Suppressor macrophage treated with lipopolysaccharide for 1 hour (primary cell): ENCODE data around the gene RBFOX1.

Experiments
- DNase-seq, 3 donors: peaks; one replicate each; pipeline ENCODE4 v3.0.0-alpha.2; 2020 to 2022

Gene RBFOX1

DNA sequence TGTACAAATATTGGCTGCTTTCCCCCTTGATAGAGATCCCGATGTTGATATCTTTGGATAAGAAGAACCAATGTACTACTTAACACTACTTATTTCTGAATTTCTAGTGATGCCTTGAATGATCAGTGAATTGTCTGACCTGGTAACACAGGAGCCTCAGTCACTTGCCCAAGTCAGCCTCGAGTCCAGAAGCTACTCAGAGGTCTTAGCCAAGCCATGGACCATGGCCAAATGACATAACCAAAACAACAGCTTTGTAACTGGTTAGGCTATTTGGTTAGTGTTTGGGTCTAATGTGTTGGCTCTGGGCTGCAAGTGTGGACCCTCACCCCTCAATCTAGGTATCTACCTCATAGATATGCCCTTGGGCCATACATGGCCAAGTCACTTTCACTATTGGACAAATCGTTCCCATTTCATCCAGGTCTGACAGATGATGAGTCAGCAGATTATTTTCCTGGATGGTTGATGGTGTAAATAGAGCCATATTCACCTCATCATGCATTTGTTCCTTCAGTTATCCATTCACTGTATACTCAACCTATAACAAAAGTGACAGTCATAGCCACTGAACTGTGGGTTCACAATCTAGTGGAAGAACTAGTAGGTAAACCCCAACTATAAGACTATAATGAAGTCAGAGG is 3.5 kb downstream of the RBFOX1 start:
- DNase-seq, result no peak

DNA sequence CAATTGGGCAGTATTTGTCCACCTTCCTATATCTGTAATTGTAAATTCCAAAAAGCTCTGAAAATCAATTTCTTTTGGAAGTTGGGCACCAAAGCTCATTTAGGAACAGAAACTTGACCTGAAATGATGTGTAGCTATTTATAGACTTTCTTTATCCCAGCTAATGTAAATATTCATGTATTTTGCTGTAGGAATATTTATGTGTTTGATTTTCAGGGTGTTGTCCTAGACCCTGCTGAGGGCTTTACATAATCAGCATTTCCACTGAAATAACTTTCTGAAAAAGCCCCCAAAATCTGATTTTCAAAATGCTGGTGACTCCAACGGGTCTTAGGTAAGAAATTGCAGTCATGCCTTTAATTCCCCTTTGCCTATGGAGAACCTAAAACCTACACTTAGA is 4.1 kb downstream of the RBFOX1 start:
- no peak for DNase-seq

DNA sequence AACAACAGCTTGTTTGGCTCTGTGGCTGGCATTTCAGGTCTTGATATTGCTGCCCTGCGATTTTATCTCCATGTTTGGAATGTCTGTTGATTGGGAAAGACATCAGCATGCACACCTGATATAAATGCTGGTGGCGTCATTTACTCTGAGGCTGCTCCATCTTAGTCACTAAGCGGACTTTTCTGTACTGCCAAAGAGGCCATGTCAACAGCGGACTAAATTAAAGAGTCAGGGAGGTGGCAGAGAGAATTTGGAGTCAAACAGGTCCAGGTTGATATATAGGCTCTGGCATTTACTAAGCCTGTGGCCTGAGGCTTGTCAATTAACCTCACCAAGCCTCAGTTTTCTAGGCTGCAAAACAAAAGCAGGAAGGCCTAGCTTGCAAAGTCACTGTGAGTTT is 6.2 kb downstream of the RBFOX1 start:
- no peak for DNase-seq

DNA sequence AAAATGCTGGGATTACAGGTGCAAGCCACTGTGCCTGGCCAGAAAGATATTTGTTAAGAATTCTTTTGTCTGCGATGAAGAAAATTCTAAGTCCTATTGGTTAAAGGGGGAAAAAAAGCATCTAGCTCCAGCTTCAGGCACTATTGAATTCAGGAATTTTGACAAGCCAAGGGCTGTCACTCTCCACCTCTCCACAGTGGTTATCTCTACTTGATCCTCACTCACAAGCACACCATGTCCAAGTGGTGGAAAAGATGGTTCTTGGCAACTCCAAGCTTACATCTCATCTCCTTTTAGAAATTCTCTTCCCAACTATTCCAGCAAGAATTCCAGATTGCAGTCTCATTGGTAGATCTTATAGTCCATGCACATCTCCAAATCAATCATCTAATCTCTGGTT is 7.1 kb downstream of the RBFOX1 start:
- DNase-seq, result no peak

DNA sequence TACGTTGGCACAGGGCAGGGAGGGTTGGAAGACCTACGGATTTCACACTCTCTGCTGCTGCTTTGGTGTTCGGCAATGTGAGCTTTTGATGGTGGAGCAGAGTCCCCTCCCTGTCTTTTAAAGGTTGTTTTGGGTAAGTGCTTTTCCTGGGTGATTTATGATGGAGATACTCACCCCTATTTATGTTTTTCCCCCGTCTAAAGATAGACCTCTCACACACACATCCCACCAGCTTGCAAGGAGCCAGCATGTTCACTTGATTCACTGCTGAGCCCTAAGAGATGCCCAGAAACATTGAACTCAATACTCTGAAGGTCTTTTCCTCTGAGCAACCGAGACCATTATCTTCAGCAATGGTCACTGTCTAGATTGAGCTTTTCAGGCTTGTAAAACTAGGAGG is 8.3 kb downstream of the RBFOX1 start:
- DNase-seq, result no peak

DNA sequence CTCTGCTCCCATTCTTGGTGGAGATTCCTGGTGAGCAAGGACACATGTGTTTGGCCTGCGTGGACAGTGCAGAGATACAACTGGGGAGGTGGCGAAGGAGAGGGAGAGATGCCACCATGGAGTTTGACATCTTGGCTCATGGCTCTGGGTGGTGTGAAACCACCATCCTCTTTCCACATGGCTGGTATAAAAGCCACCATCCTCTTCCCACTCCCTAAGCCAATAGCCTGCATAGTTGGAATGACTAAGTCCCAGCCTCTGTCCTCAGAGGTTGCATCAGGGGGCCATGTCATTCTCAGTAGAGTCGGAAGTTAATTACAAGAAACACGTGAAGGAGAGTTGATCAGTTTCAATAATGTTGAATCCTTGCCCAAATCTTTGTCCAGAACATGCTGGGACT is 10.0 kb downstream of the RBFOX1 start:
- DNase-seq, result no peak

DNA sequence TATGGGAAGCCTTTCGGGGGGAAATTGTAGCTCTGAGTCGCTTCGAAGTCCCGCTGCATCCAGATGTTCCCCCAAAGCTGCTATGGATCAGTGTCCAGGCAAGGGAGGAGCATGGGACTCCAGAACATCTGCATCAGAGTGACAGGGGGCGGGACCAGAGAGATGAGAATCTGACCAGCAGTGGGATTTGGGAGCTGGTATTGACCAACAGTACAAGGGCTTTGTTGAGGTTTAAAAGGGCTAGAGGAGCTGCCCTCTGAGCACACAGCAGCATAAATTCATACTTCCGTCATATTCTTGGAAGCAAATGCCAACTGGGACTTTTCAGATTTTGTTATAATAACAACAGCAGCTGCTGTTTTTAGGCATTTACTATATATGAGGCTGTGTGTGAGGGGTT is 10.6 kb downstream of the RBFOX1 start:
- no peak for DNase-seq

DNA sequence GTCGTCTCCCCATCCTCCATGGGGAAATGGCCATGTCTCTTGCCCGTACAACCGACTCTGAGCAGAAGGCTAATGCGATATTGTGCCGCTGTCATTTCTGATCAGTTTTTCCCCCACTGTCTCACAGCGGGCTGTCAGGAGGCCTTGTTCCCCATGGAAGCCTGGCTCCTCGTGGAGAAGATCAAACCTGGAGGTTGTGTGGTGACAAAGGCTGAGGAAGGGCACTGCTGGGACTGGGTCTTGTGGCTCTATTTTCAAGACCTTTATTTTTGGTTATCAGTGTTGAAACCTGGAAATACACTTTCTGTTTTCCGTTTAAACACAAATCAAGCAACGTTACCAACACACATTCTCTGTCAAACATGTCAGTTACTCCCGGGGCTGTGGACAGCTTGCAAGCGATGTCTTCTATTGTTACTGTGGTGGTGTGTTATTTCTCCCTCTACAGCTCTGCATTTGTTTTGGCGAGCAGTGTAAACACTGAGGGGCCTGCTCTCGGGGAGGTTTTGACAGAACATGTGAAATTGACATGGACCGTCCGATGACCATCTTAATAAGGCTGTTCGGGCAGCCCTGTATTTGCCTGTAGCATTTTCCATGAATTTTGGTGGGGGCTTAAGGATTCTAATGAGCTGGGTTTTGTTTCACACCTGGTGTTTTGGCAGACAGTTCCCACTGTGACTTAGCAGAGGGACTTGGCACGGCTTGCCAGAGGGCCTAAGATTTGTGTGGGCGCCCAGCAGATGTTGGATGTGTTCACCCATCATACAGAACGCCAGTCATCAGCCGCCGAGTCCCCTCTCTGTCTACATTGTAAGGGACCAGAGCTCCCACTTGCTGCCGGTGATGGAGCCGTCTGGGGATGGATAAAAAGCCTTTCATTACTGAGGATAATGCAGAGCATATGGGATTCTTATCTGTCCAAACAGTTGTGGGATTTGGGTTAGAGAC is 12.5 kb downstream of the RBFOX1 start:
- no peak for DNase-seq

DNA sequence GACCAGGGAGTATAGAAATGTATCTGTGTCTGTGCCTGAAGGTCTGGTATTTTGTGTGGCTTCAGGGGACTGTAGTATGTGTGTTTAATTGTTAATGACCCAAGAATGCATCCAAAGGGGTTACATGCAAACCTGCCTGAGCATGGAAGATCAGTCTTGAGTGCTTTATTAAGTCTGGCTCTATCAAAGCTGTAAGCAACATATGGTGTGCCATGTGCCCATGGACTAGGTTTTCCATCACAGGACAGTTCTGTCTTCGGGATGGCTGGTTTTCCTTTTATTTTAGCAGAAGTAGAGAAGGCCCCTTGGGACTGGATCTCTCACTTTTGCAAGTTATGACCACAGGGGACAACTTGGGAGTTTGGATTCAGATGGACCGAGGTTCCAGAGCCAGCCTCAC is 18.2 kb downstream of the RBFOX1 start:
- DNase-seq, result no peak

DNA sequence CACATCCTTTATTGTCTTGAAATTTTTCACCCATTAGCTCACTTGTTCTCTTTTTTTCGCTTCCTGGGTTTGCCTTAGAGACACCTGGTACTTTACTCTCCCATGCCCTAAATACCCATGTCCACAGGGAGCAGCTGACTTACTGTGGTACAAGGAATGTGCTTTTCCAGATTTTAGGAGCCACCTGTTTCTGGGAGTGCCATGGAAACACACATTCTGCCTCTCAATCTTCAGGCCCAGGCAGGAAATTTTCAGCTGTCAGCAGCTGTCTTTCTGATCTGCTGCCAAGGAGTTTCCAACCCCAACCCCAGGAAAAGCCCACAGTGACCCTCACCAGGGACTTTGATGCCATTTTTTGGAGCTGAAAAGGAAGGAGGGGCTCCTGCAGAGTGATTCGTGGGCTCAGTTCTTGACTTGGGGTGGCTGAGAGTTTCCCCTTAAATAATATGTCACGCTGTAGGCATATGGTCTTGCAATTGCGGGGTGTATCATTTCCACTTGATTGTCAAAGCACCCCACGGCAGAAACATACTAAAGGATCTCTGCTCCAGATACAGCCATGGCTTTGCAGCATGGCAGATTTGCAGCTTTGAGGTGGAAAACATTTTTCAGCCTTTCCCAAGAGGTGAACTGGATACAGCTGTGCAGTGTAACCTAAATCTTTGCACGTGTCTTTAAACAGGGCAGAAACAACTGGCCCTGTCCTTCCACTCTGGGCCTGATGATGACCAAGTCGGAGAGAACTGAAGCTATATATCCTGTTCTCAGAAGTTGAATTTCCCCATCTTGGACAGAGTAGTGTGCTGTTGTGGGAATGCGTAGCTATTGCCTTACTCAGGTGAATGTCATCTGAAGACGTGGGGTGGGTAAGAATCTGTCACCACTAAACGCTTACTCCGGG is 19.2 kb downstream of the RBFOX1 start:
- DNase-seq, result no peak

DNA sequence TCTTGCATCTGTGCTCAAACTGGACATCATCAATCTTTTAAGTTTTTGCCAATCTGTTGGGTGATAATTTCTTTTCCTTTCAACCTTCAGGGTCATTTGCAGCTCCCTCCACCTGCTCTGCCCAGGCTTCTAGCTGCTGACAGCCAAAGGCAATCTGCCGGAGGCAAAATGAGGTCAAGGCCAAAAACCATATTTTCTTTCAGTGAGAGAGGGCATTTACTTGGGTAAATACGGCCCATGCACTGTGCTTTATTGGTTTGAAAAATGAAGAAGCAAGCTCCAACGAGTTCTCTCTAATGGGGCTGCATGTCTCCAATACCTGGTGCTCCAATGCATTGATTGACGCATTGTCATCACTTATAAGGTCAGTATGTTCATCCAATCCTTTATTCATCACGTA is 23.1 kb downstream of the RBFOX1 start:
- DNase-seq, result no peak

DNA sequence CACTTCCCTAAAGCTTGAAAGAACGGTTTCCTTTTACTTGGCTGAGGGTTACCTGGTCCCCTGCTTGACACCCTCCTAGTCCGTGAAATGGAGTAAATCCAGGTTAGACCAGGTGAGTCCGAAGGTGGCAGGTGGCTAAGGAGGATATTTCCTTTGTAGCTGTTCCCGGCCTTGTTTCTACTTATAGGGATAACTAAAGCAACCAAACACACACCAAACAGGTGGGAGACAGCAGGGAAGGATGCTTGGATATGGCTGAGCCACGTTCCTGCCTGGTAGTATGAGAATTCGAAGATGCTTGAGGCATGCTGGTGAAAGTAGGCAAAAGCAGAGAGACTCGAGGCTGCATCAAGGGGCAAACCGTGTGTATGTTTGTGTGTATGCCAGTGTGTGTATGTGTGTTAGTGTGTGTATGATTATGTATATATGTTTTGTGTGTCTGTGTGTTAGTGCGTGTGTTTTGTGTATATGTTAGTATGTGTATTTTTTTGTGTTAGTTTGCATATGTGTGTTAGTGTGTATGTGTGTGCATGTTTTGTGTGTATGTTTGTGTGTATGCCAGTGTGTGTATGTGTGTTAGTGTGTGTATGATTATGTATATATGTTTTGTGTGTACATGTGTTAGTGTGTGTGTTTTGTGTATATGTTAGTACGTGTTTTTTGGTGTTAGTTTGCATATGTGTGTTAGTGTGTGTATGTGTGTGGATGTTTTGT is 28.9 kb downstream of the RBFOX1 start:
- no peak for DNase-seq

DNA sequence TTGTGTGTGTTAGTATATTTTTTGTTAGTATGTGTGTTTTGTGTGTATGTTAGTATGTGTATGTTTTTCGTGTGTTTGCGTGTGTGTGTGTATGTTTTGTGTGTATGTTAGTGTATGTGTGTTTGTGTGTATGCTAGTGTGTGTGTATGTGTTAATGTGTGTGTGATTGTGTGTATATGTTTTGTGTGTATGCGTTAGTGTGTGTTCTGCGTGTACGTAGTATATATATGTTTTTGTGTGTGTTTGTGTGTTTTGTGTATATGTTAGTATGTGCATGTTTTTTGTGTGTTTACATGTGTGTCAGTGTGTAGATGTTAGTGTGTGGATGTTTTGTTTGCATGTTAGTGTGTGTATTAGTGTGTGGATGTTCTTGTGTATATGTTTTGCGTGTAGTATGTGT is 29.6 kb downstream of the RBFOX1 start:
- DNase-seq, result no peak

DNA sequence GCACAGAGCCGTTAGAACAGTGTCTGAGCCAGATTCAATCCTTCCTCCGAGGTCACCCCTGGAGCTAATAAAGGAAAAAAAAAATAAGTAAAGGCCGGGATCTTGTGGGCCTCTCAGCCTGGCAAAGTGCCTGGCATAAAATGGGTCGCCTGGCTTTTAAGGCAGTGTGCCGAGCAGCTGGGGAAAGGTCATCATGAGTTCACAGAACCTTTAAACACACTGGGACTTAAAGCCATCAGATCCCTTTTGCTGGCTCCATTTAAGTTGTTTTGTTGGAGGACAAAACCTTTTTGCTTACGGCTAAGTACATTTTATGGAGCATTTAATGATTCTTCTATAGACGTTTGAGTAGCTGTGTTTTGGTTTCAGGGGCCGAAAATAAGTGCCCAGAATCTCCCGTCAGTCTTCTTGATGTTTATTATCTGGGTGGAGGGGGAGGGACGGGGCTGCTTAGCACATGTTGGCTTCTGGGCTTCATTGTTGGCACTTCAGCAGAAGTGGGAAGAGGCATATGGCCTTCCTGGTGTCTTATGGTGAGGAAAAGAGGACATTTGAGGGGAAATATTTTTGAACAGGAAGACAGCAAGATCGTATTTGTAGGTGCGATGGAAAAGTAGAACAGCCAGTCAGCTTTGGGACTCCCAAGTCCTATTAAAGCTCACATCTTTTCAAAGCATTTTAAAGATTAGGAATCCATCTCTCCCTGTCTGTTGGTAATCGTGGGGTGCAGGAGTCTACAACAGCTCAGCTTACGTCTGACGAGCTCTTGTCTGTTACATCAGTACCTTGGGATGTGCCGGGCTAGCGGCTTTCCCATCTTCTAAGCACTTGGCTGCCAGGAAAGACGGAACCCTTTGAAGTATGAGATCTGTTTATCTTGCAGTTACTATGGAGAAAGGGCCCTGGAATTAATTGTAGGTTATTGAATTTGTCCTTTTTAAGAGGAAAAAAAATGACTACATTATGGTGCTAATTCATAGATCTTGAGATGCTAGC is 31.1 kb downstream of the RBFOX1 start:
- DNase-seq, result no peak

DNA sequence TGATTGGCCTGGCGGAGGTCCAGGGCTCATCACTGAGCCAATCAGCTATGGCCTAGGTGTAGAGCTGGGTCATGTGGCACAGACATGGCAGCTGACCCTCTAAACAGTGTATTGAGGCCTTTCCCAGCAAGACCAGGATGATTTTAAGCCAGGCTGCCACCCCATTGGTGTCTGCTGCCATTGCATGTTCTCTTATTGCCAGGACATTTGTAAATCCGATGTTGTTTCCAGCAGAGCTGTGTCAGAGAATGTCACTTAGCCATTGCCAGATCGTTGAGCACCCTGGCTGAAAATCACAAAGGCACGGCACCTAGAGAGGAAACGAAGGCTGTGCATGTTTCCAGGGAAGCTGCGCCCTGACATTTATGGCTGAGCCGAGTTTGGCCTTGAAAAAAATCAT is 33.4 kb downstream of the RBFOX1 start:
- no peak for DNase-seq

DNA sequence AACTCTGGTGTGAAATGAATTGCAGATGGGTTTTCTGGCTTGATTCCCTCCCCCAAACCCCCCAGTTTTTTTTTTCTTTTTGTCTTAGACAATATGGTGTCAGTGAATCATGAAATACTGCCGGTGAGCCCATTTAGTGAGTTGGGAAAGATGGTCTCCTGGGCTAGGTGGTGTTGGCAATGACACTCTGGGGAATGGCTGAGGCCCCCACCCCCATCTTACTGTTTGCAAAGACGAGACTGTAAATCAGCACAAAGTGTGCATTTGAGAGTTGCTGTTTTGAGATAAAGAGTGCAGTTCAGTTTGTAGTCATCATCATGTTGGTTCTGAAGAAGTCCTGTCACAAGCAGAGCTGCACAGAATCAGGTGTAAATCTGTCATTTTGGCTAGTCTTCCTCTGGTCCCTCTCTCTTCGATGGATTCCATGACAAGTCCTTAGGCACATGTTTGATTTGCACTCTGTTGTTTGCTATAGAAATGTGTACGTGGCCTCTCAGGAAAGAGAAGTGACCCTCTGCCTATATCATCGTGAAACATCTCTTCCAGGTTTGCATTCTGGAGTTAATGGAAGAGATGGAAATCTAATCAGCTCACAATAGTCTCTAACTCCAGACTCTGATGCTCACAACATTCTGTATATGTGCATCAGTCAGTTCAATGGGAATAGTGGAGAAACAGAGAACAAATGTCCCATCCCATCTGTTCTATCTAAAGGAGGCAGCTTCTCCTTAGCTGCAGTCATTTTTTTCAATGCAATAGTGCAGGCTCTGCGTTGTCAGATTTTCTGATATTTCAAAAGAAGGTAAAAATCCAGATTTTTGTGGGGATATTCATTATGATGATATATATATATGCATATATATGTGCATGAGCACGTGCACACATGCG is 34.6 kb downstream of the RBFOX1 start:
- no peak for DNase-seq

DNA sequence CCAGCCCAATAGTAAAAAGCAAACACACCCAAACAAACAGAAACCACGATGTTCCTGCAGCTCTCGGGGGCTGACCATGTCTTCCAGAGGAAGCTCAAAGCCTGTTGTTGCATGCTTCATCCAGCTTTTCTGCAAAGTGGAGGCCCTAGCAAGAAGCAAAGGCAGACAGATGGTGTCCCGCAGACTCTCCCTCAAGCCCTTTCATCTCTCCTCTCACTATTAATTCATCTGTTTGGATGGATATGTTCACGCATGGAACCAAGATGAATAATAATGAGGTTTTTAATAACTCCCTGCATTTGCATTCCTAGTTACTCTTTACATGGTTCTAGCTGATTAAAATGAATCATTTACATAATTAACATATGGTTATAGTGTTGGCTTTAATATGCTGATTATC is 36.6 kb downstream of the RBFOX1 start:
- DNase-seq, result no peak

DNA sequence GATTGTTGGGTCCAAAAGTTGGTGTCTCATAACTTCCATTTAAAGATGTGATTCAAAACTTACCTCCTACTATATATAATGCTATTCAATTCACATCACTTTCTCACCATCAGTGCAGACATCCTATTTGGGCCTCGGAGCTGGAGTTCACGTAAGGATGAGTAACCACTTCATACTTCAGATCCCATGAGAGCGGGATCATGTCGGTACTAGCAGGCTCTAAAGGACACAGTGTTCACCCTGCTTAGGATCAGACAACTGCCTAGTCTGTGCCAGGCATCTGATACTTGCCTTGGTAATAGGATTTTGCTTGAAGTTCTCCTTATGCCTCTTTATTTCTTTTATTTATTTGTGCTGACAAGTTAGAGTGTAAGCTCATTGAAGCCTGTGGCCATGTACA is 39.5 kb downstream of the RBFOX1 start:
- no peak for DNase-seq

DNA sequence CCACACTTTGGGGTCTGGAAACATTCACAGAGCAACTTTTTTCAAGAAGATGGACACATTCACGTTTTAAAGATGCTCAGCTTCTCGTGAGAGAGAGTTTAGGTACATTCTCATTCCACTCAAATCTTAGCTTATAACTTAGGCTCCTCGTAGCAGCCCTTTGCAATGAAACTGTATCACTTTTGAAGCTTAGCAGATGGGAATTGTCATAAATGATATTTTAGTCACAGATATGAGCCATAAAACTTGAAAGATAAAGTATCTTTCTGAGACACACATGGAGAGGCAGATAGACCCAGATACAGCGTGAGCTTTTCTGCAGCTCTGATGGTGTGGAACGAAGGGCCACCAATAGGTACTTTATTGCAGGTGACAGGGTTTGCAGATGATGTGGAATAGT is 41.1 kb downstream of the RBFOX1 start:
- no peak for DNase-seq

DNA sequence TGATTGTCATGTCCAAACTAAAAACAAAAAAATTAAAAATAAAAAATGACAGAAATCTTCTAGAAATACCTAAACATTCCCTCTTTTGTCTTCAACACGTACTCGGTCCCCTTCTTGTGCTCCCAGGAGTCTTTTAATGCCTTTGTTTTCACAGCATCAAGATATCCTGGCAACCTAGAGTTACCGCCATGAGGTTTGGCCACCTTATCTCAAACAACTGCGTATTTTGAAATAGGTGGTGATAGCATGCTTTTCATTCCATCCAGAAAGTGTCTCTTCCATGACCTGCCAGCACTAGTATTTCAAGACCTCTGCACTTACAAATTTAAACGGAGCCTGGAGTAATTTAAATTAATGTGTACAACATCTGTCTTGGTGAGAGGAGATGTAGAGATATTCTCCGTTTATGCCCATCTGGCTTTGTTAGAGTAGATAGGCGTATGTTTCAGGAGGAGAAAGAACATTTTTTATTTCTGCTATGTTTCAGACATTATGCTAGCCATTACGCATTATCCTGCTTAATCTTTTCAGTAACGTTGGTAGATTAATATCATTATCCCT is 42.0 kb downstream of the RBFOX1 start:
- DNase-seq, result no peak
